ACHN (cell line): ENCODE results near the gene IL1R1.

ENCODE experiments used
- DNase-seq: peaks from one replicate; pipeline ENCODE4 v3.0.0-alpha.2; 2015
- in situ Hi-C: cut with HindIII; loops from 2 replicates; pipeline ENCODE4 v1.10.0; 2017; ENCODE audit warnings: low sequenced_read_pairs, low pct_ligation_motif_present, low pct_unique_long_range_greater_than_20kb

Gene IL1R1

GRCh38 chr2:102226612-102227391 is 84.3 kb downstream of the IL1R1 start:
- no peak for DNase-seq
- in situ Hi-C loops = no loop called here

GRCh38 chr2:102229141-102229769 is 86.7 kb downstream of the IL1R1 start:
- DNase-seq = no peak
- in situ Hi-C loops = no loop called here
